CD14-positive monocyte (primary cell): Measurements from ENCODE around the gene TNFRSF1A. TPM values are rescaled to one million over a fixed set of nuclear protein-coding genes. Genes with fewer than 3 reads are reported as not detected.
"Not testable (repeated sequence)": the region's sequence is repeated elsewhere in the genome, so short reads cannot be mapped to it uniquely, and the experiment has no call there.

Source experiments
- DNase-seq, 3 donors: peaks; one replicate each; pipeline ENCODE4 v3.0.0-alpha.2; 2011 to 2022
- H2AFZ ChIP-seq: 2 replicates; pipeline ENCODE4 v1.6.0; 2012; ENCODE audit warnings: mild to moderate bottlenecking, low read depth, low read length, inconsistent platforms; ENCODE audit not compliant: insufficient read depth, poor library complexity, severe bottlenecking
- H3K27ac ChIP-seq, 2 donors: 1 replicate in 1 of 2; 2 replicates in 1 of 2; pipeline ENCODE4 v1.5.1; 2012 to 2013; ENCODE audit warnings: low read length in 2 of 2, control low read depth in 1 of 2, inconsistent platforms in 1 of 2, low read depth in 1 of 2, mild to moderate bottlenecking in 1 of 2
- H3K27me3 ChIP-seq, 2 donors: one replicate each; pipeline versions ENCODE4 v1.6.0 to v1.6.1; 2011 to 2013; ENCODE audit warnings: low read length in 2 of 2; ENCODE audit not compliant: control insufficient read depth in 2 of 2, insufficient read depth in 2 of 2
- H3K36me3 ChIP-seq, 2 donors: replicated peaks in 1 of 2; 1 replicate in 1 of 2; 2 replicates in 1 of 2; pipeline versions ENCODE4 v1.5.1 to v1.6.1; 2012 to 2013; ENCODE audit warnings: low read length in 2 of 2, control low read depth in 1 of 2, inconsistent platforms in 1 of 2, mild to moderate bottlenecking in 1 of 2; ENCODE audit not compliant: insufficient read depth in 2 of 2, control insufficient read depth in 1 of 2
- H3K4me1 ChIP-seq, 2 donors: 1 replicate in 1 of 2; 2 replicates in 1 of 2; pipeline versions ENCODE4 v1.5.1 to v1.6.1; 2012 to 2013; ENCODE audit warnings: low read length in 2 of 2, control low read depth in 1 of 2, inconsistent platforms in 1 of 2, mild to moderate bottlenecking in 1 of 2, moderate library complexity in 1 of 2; ENCODE audit not compliant: insufficient read depth in 2 of 2, control insufficient read depth in 1 of 2
- H3K4me2 ChIP-seq: replicated peaks from 2 replicates; pipeline ENCODE3; 2012; ENCODE audit warnings: low read length, moderate library complexity, mild to moderate bottlenecking; ENCODE audit not compliant: poor library complexity, severe bottlenecking; ENCODE audit errors: extremely low read depth
- H3K4me3 ChIP-seq, 3 experiments: fragments of 200-600 bp in 1 of 3; sonication (generic) in 1 of 3; replicated peaks in 1 of 3; 1 replicate in 2 of 3; 2 replicates in 1 of 3; pipeline ENCODE4 v1.5.1; 2011 to 2013; ENCODE audit warnings: low read length in 3 of 3, mild to moderate bottlenecking in 3 of 3, control low read depth in 2 of 3, low read depth in 2 of 3, inconsistent platforms in 1 of 3, moderate library complexity in 1 of 3
- H3K79me2 ChIP-seq: 2 replicates; pipeline ENCODE4 v1.6.0; 2012; ENCODE audit warnings: mild to moderate bottlenecking, control low read depth, inconsistent platforms, low read length, moderate library complexity; ENCODE audit not compliant: insufficient read depth
- H3K9ac ChIP-seq: 2 replicates; pipeline ENCODE4 v1.6.0; 2017; ENCODE audit warnings: low read length, mild to moderate bottlenecking; ENCODE audit not compliant: insufficient read depth, poor library complexity, severe bottlenecking
- H3K9me3 ChIP-seq, 2 donors: replicated peaks in 1 of 2; 1 replicate in 1 of 2; 2 replicates in 1 of 2; pipeline versions ENCODE4 v1.5.1 to v1.6.1; 2012 to 2013; ENCODE audit warnings: low read length in 2 of 2, control low read depth in 1 of 2; ENCODE audit not compliant: control insufficient read depth in 1 of 2, insufficient read depth in 1 of 2
- H4K20me1 ChIP-seq: 2 replicates; pipeline ENCODE4 v1.6.0; 2012; ENCODE audit warnings: mild to moderate bottlenecking, low read length, control low read depth, moderate library complexity; ENCODE audit not compliant: insufficient read depth
- H3K27ac Mint-ChIP-seq, 7 donors: one replicate each; pipeline ENCODE4 v1.8.0; 2020; ENCODE audit warnings: mild to moderate bottlenecking in 7 of 7, mixed read lengths in 7 of 7, moderate library complexity in 6 of 7, inconsistent platforms in 2 of 7
- H3K27me3 Mint-ChIP-seq, 3 donors: one replicate each; pipeline ENCODE4 v1.8.0; 2021 to 2022; ENCODE audit warnings: low read depth in 3 of 3, mild to moderate bottlenecking in 3 of 3, mixed read lengths in 3 of 3, moderate library complexity in 3 of 3, inconsistent platforms in 1 of 3
- H3K36me3 Mint-ChIP-seq, 2 donors: one replicate each; pipeline ENCODE4 v1.8.0; 2020; ENCODE audit warnings: mixed read lengths in 2 of 2, inconsistent platforms in 1 of 2, mild to moderate bottlenecking in 1 of 2
- H3K4me1 Mint-ChIP-seq: one replicate; pipeline ENCODE4 v1.8.0; 2020; ENCODE audit warnings: mild to moderate bottlenecking, mixed read lengths
- H3K4me3 Mint-ChIP-seq, 2 donors: one replicate each; pipeline ENCODE4 v1.8.0; 2020; ENCODE audit warnings: mild to moderate bottlenecking in 2 of 2, mixed read lengths in 2 of 2, moderate library complexity in 1 of 2
- H3K9me3 Mint-ChIP-seq, 7 donors: one replicate each; pipeline ENCODE4 v1.8.0; 2020 to 2022; ENCODE audit warnings: mixed read lengths in 7 of 7, mild to moderate bottlenecking in 6 of 7, moderate library complexity in 6 of 7, inconsistent platforms in 2 of 7
- CTCF ChIP-seq: fragments of 200-600 bp; IDR thresholded peaks from one replicate; pipeline ENCODE4 v1.8.0; 2022; ENCODE audit warnings: antibody characterized with exemption, mild to moderate bottlenecking
- WGBS: methylation state at CpG from one replicate; pipeline ENCODE4 v1.1.5; 2013; ENCODE audit warnings: missing lambda C conversion rate; ENCODE audit not compliant: insufficient coverage; 5-methylcytosine and 5-hydroxymethylcytosine counted together
- intact Hi-C, 2 donors: fragments of 100-400 bp; cut with micrococcal nuclease; formaldehyde crosslinking; loops; one replicate each; pipeline versions ENCODE4 v1.15.0 to v1.15.1; 2023
- polyA plus RNA-seq, 3 donors: library from polyadenylated mRNA; depleted of rRNA in 1 of 3; unstranded in 2 of 3; stranded (reverse) in 1 of 3; fragments of 300-500 nt in 2 of 3; fragments of >200 nt in 1 of 3; fragmentation: Illumina TruSeq in 2 of 3; gene quantifications; 1 replicate in 2 of 3; 2 replicates in 1 of 3; pipeline ENCODE4 v1.2.3, GENCODE V29; 2012 to 2021

TNFRSF1A gene
- polyA plus RNA-seq, 3 donors = 108 to 157 (median 152) TPM

GRCh38 chr12:6338955-6339354, 2.9 kb downstream of the TNFRSF1A start:
- intact Hi-C loops = loop anchor here (5.0 to 10.0 kb wide), 4 partner anchors 38 to 198 kb away; partner anchors contain the start of genes SCNN1A (in 2 of the 2) and GAPDH (in 1 of the 2)
- TF ChIP-seq CTCF = no peak
- DNase-seq = no peak
- 0% methylated on average over 2 of the region's 3 CpGs for WGBS
- H4K20me1 ChIP-seq = peaks cover 79% of the 10 kb centered on the region
- peak overlapping the region; percentile 74 to 95 (median 90) for H3K4me3 ChIP-seq
- H3K36me3 ChIP-seq = peaks cover 13 to 15% of the 10 kb centered on the region in 2 donors
- Mint-ChIP-seq H3K4me1 (peaks cover 42% of the 10 kb centered on the region), H3K27ac (no peak overlapping the region), H3K9me3 (peaks cover 0 to 2% (median 0%) of the 10 kb centered on the region in 7 donors), H3K27me3 (peaks cover 0 to 5% (median 0%) of the 10 kb centered on the region in 3 donors), H3K36me3 (peaks cover 21 to 22% of the 10 kb centered on the region in 2 donors), H3K4me3 (no peak overlapping the region)
- peak overlapping the region; percentile 98 for H3K4me2 ChIP-seq
- no peaks in the 10 kb centered on the region for H3K9me3 ChIP-seq
- H3K9ac ChIP-seq = peak overlapping the region; percentile 92
- H2AFZ ChIP-seq = no peak overlapping the region
- peaks cover 97% of the 10 kb centered on the region for H3K79me2 ChIP-seq
- peak overlapping the region; percentile 79 to 93 for H3K27ac ChIP-seq
- H3K27me3 ChIP-seq = no peaks in the 10 kb centered on the region
- H3K4me1 ChIP-seq = peaks cover 82 to 87% of the 10 kb centered on the region in 2 donors

GRCh38 chr12:6338536-6338935, 3.3 kb downstream of the TNFRSF1A start:
- H3K9me3 ChIP-seq, H3K27me3 Mint-ChIP-seq, H3K27me3 ChIP-seq, DNase-seq, H2AFZ ChIP-seq, H3K9me3 Mint-ChIP-seq, H3K27ac Mint-ChIP-seq, H3K4me3 Mint-ChIP-seq: not testable (repeated sequence)
- peaks cover 17 to 19% of the 10 kb centered on the region in 2 donors for H3K36me3 ChIP-seq
- 15% methylated on average over 2 of the region's 8 CpGs for WGBS
- Mint-ChIP-seq H3K4me1 (peaks cover 43% of the 10 kb centered on the region), H3K36me3 (peaks cover 25 to 26% of the 10 kb centered on the region in 2 donors)
- H3K4me3 ChIP-seq = peak overlapping the region; percentile 74 to 95 (median 90)
- H3K79me2 ChIP-seq = peaks cover 100% of the 10 kb centered on the region
- intact Hi-C loops = loop anchor here (5.0 to 10.0 kb wide), 4 partner anchors 39 to 199 kb away; partner anchors contain the start of genes SCNN1A (in 2 of the 2) and GAPDH (in 1 of the 2)
- peaks cover 83% of the 10 kb centered on the region for H4K20me1 ChIP-seq
- H3K4me1 ChIP-seq = peaks cover 82 to 87% of the 10 kb centered on the region in 2 donors
- peak overlapping the region; percentile 79 to 93 for H3K27ac ChIP-seq
- peak overlapping the region; percentile 92 for H3K9ac ChIP-seq
- peak overlapping the region; percentile 98 for H3K4me2 ChIP-seq
